IMR-90 (cell line): Measurements from ENCODE around the gene CD69. TPM values are rescaled to one million over a fixed set of nuclear protein-coding genes. Genes with fewer than 3 reads are reported as not detected.

Experiments
- ATAC-seq: fragments of 200-7000 bp; cut with Tn5 transposase; 2 replicates; pipeline ENCODE4 v1.9.1; 2020; ENCODE audit warnings: low read depth, mild to moderate bottlenecking, moderate library complexity
- BruUV-seq: library from RNA; stranded (reverse); fragments of 400-500 nt; replicated peaks from 2 replicates; lab custom pipeline; 2021; lab: Mats Ljungman, UMichigan
- CTCF ChIA-PET: fragments of 300-600 bp; formaldehyde crosslinking; extraction: SDS; loops from one replicate; lab custom pipeline; 2021; ENCODE audit warnings: antibody characterized with exemption; lab: Yijun Ruan, JAX
- POLR2A ChIA-PET: fragments of 300-600 bp; sonication (Branson Sonifier 250); formaldehyde crosslinking; loops from one replicate; lab custom pipeline; 2022; ENCODE audit warnings: antibody characterized with exemption; ENCODE audit not compliant: unreplicated experiment; lab: Charles Lee
- DNase-seq: peaks from one replicate; pipeline ENCODE4 v3.0.0; 2013
- H2AFZ ChIP-seq: replicated peaks from 2 replicates; pipeline ENCODE3; 2013; ENCODE audit warnings: low read length, mild to moderate bottlenecking; ENCODE audit not compliant: poor library complexity
- H2AK5ac ChIP-seq: 2 replicates; pipeline ENCODE4 v1.6.1; 2013; ENCODE audit warnings: low read depth, low read length, inconsistent platforms
- H2AK9ac ChIP-seq: replicated peaks from 2 replicates; pipeline ENCODE3; 2013; ENCODE audit warnings: mild to moderate bottlenecking, low read depth, low read length, moderate library complexity; ENCODE audit not compliant: poor library complexity
- H2BK120ac ChIP-seq: 2 replicates; pipeline ENCODE4 v1.6.1; 2013; ENCODE audit warnings: low read depth, low read length, inconsistent platforms
- H2BK15ac ChIP-seq: 3 replicates; pipeline ENCODE4 v1.6.1; 2013; ENCODE audit warnings: low read depth, low read length, inconsistent platforms
- H2BK20ac ChIP-seq: 2 replicates; pipeline ENCODE4 v1.6.1; 2013; ENCODE audit warnings: low read depth, mild to moderate bottlenecking, inconsistent platforms, low read length, moderate library complexity
- H2BK5ac ChIP-seq: 2 replicates; pipeline ENCODE4 v1.6.1; 2013; ENCODE audit warnings: mild to moderate bottlenecking, low read depth, low read length, inconsistent platforms; ENCODE audit not compliant: poor library complexity, severe bottlenecking
- H3K14ac ChIP-seq: replicated peaks from 2 replicates; pipeline ENCODE4 v1.6.1; 2013; ENCODE audit warnings: low read depth, low read length, inconsistent platforms
- H3K18ac ChIP-seq: 2 replicates; pipeline ENCODE4 v1.6.1; 2013; ENCODE audit warnings: low read depth, low read length, control low read depth
- H3K23ac ChIP-seq: 2 replicates; pipeline ENCODE4 v1.6.1; 2013; ENCODE audit warnings: low read depth, low read length, inconsistent platforms
- H3K27ac ChIP-seq: 2 replicates; pipeline ENCODE4 v1.5.1; 2013; ENCODE audit warnings: mild to moderate bottlenecking, control low read depth, low read length; ENCODE audit not compliant: insufficient read depth
- H3K27me3 ChIP-seq: 2 replicates; pipeline ENCODE4 v1.6.1; 2013; ENCODE audit warnings: low read length; ENCODE audit not compliant: control insufficient read depth, insufficient read depth
- H3K36me3 ChIP-seq: 2 replicates; pipeline ENCODE4 v1.6.1; 2013; ENCODE audit warnings: low read length, mixed read lengths; ENCODE audit not compliant: control insufficient read depth, insufficient read depth
- H3K4ac ChIP-seq: 2 replicates; pipeline ENCODE4 v1.6.1; 2013; ENCODE audit warnings: low read depth, low read length, inconsistent platforms
- H3K4me1 ChIP-seq: 2 replicates; pipeline ENCODE4 v1.6.1; 2013; ENCODE audit warnings: low read length, mixed read lengths; ENCODE audit not compliant: control insufficient read depth, insufficient read depth
- H3K4me2 ChIP-seq: 2 replicates; pipeline ENCODE4 v1.6.1; 2013; ENCODE audit warnings: low read depth, mild to moderate bottlenecking, control low read depth, low read length, moderate library complexity
- H3K4me3 ChIP-seq: 2 replicates; pipeline ENCODE4 v1.5.1; 2013; ENCODE audit warnings: low read depth, mild to moderate bottlenecking, control low read depth, low read length, moderate library complexity; ENCODE audit not compliant: insufficient read depth
- H3K56ac ChIP-seq: 2 replicates; pipeline ENCODE4 v1.6.1; 2013; ENCODE audit warnings: low read length, inconsistent platforms; ENCODE audit not compliant: insufficient read depth; ENCODE audit errors: extremely low read depth
- H3K79me1 ChIP-seq, 2 experiments: 2 replicates each; pipeline ENCODE4 v1.6.1; 2013; ENCODE audit warnings: low read length in 2 of 2, inconsistent platforms in 1 of 2, low read depth in 1 of 2
- H3K9ac ChIP-seq: 2 replicates; pipeline ENCODE4 v1.6.1; 2013; ENCODE audit warnings: low read depth, low read length, control low read depth
- H3K9me1 ChIP-seq: 2 replicates; pipeline ENCODE4 v1.6.1; 2013; ENCODE audit warnings: low read length, inconsistent platforms; ENCODE audit not compliant: insufficient read depth
- H3K9me3 ChIP-seq: 2 replicates; pipeline ENCODE4 v1.6.1; 2013; ENCODE audit warnings: low read length; ENCODE audit not compliant: control insufficient read depth, insufficient read depth
- H4K20me1 ChIP-seq: 2 replicates; pipeline ENCODE4 v1.6.1; 2013; ENCODE audit warnings: low read length, inconsistent platforms; ENCODE audit not compliant: insufficient read depth
- H4K5ac ChIP-seq: 2 replicates; pipeline ENCODE4 v1.6.1; 2013; ENCODE audit warnings: mild to moderate bottlenecking, low read depth, low read length, control low read depth
- H4K8ac ChIP-seq, 2 experiments: 2 replicates each; pipeline ENCODE4 v1.6.1; 2013; ENCODE audit warnings: low read depth in 2 of 2, low read length in 2 of 2, control low read depth in 1 of 2, inconsistent platforms in 1 of 2
- H4K91ac ChIP-seq: 2 replicates; pipeline ENCODE4 v1.6.1; 2013; ENCODE audit warnings: low read depth, low read length, inconsistent platforms; ENCODE audit not compliant: insufficient read depth
- BHLHE40 ChIP-seq: fragments of 150-350 bp; IDR thresholded peaks from 2 replicates; pipeline ENCODE4 v1.6.1; 2016; ENCODE audit warnings: mild to moderate bottlenecking, low read depth, low read length
- CHD1 ChIP-seq: IDR thresholded peaks from 2 replicates; pipeline ENCODE4 v1.6.1; 2012; ENCODE audit warnings: low read depth, low read length, improper control_type of control experiment
- CTCF ChIP-seq: conservative IDR thresholded peaks from 2 replicates; pipeline ENCODE4 v1.5.1; 2012; ENCODE audit warnings: mild to moderate bottlenecking, low read depth, low read length, improper control_type of control experiment
- FOS ChIP-seq: fragments of 150-350 bp; IDR thresholded peaks from 2 replicates; pipeline ENCODE4 v1.6.1; 2016; ENCODE audit warnings: low read depth, low read length
- MAZ ChIP-seq: IDR thresholded peaks from 2 replicates; pipeline ENCODE4 v1.6.1; 2012; ENCODE audit warnings: low read depth, mild to moderate bottlenecking, low read length, improper control_type of control experiment, moderate library complexity, borderline replicate concordance
- MXI1 ChIP-seq: IDR thresholded peaks from 2 replicates; pipeline ENCODE4 v1.6.1; 2012; ENCODE audit warnings: low read depth, mild to moderate bottlenecking, low read length, moderate library complexity, borderline replicate concordance
- NFE2L2 ChIP-seq: fragments of 150-350 bp; IDR thresholded peaks from 2 replicates; pipeline ENCODE4 v1.6.1; 2016; ENCODE audit warnings: low read depth, mild to moderate bottlenecking, low read length
- RAD21 ChIP-seq: IDR thresholded peaks from 2 replicates; pipeline ENCODE4 v1.6.1; 2012; ENCODE audit warnings: low read length, improper control_type of control experiment
- RCOR1 ChIP-seq: IDR thresholded peaks from 2 replicates; pipeline ENCODE4 v1.6.1; 2012; ENCODE audit warnings: mild to moderate bottlenecking, low read length, improper control_type of control experiment; ENCODE audit not compliant: insufficient replicate concordance
- RFX5 ChIP-seq: IDR thresholded peaks from 2 replicates; pipeline ENCODE4 v1.8.0; 2012; ENCODE audit warnings: low read depth, mild to moderate bottlenecking, low read length, moderate library complexity
- SMC3 ChIP-seq: fragments of 150-350 bp; IDR thresholded peaks from 2 replicates; pipeline ENCODE4 v1.6.1; 2016; ENCODE audit warnings: low read depth, mild to moderate bottlenecking, antibody characterized with exemption, low read length, moderate library complexity
- USF2 ChIP-seq: fragments of 150-350 bp; IDR thresholded peaks from 2 replicates; pipeline ENCODE4 v1.6.1; 2017; ENCODE audit warnings: mild to moderate bottlenecking, antibody characterized with exemption, low read length, low read depth
- WGBS, 2 experiments: methylation state at CpG; one replicate each; pipeline versions ENCODE4 v1.1.5 to v1.1.7; 2013; ENCODE audit warnings: missing lambda C conversion rate in 2 of 2; ENCODE audit not compliant: insufficient read length in 1 of 2; ENCODE audit errors: extremely low coverage in 2 of 2; 5-methylcytosine and 5-hydroxymethylcytosine counted together
- dilution Hi-C: fragments of 300-500 bp; cut with HindIII; formaldehyde crosslinking; loops from one replicate; pipeline ENCODE4 v1.14.3; 2018; ENCODE audit warnings: low sequenced_read_pairs; ENCODE audit not compliant: unreplicated experiment
- in situ Hi-C: fragments of 300-500 bp; cut with MboI; formaldehyde crosslinking; loops from 3 replicates; pipeline ENCODE4 v1.14.3; 2019; ENCODE audit warnings: low sequenced_read_pairs, inconsistent platforms, mixed read lengths
- intact Hi-C: fragments of 100-400 bp; cut with micrococcal nuclease; formaldehyde crosslinking; loops from 2 replicates; pipeline ENCODE4 v1.10.0; 2022
- polyA plus RNA-seq, 3 experiments: library from polyadenylated mRNA; depleted of rRNA; stranded (reverse); fragments of >200 nt; gene quantifications; 2 replicates each; pipeline ENCODE4 v1.2.3, GENCODE V29; 2012; ENCODE audit warnings: low replicate concordance in 1 of 3
- total RNA-seq: library from RNA; depleted of rRNA; stranded (reverse); fragments of >200 nt; gene quantifications from 2 replicates; pipeline ENCODE4 v1.2.3, GENCODE V29; 2012

CD69 gene
- total and polyA plus RNA-seq, 2 of the 4 experiments (the other 2 are of a cell fraction), result not detected

GRCh38 chr12:9797722-9798619, 37.3 kb upstream of the CD69 start:
- 100% methylated on average over 2 of the region's 7 CpGs; no CpG with 5 or more reads in 1 of the 2 experiments for WGBS, 2 experiments
- CTCF ChIA-PET, result interaction anchor here (0.8 to 5.8 kb wide), 4 partner anchors 16 to 233 kb away, joined by 3 to 39 read pairs (median 6); partner anchors contain the start of gene CLEC9A
- BruUV-seq, result no TSS peak
- Histone ChIP-seq H3K4me3 (no peak overlapping the region), H3K4me2 (no peak overlapping the region), H3K27ac (no peak overlapping the region), H3K79me1 (no peaks in the 10 kb centered on the region), H2BK120ac (peak overlapping the region; percentile 2; the same call in 1 of the 2 replicates), H2AFZ (peak overlapping the region; percentile 65), H3K18ac (no peak overlapping the region), H3K23ac (no peak overlapping the region), H3K4me1 (no peaks in the 10 kb centered on the region), H2BK15ac (no peak overlapping the region), H3K36me3 (no peaks in the 10 kb centered on the region), H2BK20ac (no peak overlapping the region), H3K9me1 (no peaks in the 10 kb centered on the region), H3K27me3 (no peaks in the 10 kb centered on the region), H4K91ac (no peak overlapping the region), H2BK5ac (no peak overlapping the region), H3K14ac (no peak overlapping the region), H2AK5ac (no peak overlapping the region), H3K9me3 (no peaks in the 10 kb centered on the region), H4K20me1 (no peaks in the 10 kb centered on the region), H3K4ac (no peak overlapping the region), H3K56ac (no peak overlapping the region), H2AK9ac (no peak overlapping the region), H3K9ac (no peak overlapping the region), H4K5ac (no peak overlapping the region), H4K8ac (no peak overlapping the region; a peak in 1 of 4 replicates)
- POLR2A ChIA-PET, result no interaction called here
- DNase-seq (peak; percentile 56), ATAC-seq (peak; percentile 82)
- in situ Hi-C loops (no loop called here), intact Hi-C loops (loop anchor here (1.0 kb wide), 1 partner anchor 48 kb away; no protein-coding TSS in a partner anchor), dilution Hi-C loops (no loop called here)
- TF ChIP-seq MXI1 (no peak), MAZ (no peak), RAD21 (peak; percentile 55), SMC3 (peak; percentile 22; the same call in 1 of the 2 replicates), BHLHE40 (no peak), RCOR1 (no peak), CHD1 (no peak), FOS (no peak), USF2 (no peak), CTCF (peak; percentile 51), NFE2L2 (no peak), RFX5 (no peak)
